PFSK-1 (cell line): ENCODE data around the gene SGIP1.

Experiments used
- FOXP2 ChIP-seq: optimal IDR thresholded peaks from 2 replicates; pipeline ENCODE3; 2011; ENCODE audit warnings: borderline replicate concordance, control low read depth, inconsistent platforms; ENCODE audit not compliant: insufficient read depth; ENCODE audit errors: extremely low read length, extremely low read depth
- POLR2AphosphoS5 ChIP-seq: IDR thresholded peaks from 2 replicates; pipeline ENCODE4 v1.6.1; 2012; ENCODE audit warnings: low read depth, mild to moderate bottlenecking, control low read depth, low read length, moderate library complexity
- SIN3A ChIP-seq: IDR thresholded peaks from 2 replicates; pipeline ENCODE4 v1.6.1; 2012; ENCODE audit warnings: mild to moderate bottlenecking, low read length, moderate library complexity, borderline replicate concordance; ENCODE audit not compliant: insufficient read depth
- TAF1 ChIP-seq: IDR thresholded peaks from 2 replicates; pipeline ENCODE4 v1.6.1; 2012; ENCODE audit warnings: low read length, control low read depth, borderline replicate concordance; ENCODE audit not compliant: insufficient read depth
- TF ChIP-seq, protein P1 (sequence below), 2 experiments: IDR thresholded peaks; 2 replicates each; pipeline versions ENCODE4 v1.6.1 to v1.8.0; 2011 to 2012; ENCODE audit warnings: low read depth in 2 of 2, low read length in 2 of 2, control low read depth in 1 of 2, inconsistent platforms in 1 of 2, mild to moderate bottlenecking in 1 of 2, moderate library complexity in 1 of 2; ENCODE audit not compliant: insufficient read depth in 1 of 2

Gene SGIP1

DNA sequence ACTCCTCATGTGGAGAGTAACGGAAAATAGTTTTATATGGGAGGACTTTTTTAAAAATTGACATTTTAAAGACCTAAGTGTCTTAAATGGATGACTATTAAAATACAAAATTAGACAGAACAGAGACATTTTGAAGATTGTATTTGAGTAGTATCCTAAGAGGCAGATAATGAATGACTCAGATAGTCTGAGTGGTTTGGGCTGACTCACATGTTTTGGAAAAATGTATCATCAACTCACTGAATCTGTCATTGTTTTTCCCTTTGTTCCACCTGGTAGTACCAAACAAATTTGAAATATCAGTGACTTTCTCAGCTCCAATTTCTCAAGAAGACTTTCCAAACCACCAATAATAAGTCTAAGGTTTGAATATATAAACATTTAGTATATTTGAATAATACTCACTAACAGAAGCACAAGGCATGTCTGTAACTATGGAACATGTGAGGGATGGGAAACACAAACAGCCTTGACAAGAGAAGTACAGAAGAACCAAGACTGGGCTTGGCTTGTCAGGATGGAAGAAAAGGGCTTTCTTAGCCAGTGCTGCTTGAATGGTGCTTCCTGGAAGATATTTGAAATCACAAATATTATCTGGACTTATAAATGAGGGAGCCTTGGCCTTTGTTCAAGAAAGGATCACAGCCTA is 90.6 kb downstream of the SGIP1 start:
- TF ChIP-seq SIN3A = no peak
- TF ChIP-seq FOXP2 = no peak
- no peak for TF ChIP-seq POLR2AphosphoS5
- no peak for TF ChIP-seq TAF1
- TF ChIP-seq, protein P1, sequence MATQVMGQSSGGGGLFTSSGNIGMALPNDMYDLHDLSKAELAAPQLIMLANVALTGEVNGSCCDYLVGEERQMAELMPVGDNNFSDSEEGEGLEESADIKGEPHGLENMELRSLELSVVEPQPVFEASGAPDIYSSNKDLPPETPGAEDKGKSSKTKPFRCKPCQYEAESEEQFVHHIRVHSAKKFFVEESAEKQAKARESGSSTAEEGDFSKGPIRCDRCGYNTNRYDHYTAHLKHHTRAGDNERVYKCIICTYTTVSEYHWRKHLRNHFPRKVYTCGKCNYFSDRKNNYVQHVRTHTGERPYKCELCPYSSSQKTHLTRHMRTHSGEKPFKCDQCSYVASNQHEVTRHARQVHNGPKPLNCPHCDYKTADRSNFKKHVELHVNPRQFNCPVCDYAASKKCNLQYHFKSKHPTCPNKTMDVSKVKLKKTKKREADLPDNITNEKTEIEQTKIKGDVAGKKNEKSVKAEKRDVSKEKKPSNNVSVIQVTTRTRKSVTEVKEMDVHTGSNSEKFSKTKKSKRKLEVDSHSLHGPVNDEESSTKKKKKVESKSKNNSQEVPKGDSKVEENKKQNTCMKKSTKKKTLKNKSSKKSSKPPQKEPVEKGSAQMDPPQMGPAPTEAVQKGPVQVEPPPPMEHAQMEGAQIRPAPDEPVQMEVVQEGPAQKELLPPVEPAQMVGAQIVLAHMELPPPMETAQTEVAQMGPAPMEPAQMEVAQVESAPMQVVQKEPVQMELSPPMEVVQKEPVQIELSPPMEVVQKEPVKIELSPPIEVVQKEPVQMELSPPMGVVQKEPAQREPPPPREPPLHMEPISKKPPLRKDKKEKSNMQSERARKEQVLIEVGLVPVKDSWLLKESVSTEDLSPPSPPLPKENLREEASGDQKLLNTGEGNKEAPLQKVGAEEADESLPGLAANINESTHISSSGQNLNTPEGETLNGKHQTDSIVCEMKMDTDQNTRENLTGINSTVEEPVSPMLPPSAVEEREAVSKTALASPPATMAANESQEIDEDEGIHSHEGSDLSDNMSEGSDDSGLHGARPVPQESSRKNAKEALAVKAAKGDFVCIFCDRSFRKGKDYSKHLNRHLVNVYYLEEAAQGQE (IDR thresholded peaks at IDR 0.05; ENCODE audit: insufficient read depth in 1 of 2, low read depth in 2 of 2, low read length in 2 of 2) = no peak

- TF ChIP-seq SIN3A (no peak), FOXP2 (no peak), POLR2AphosphoS5 (no peak), TAF1 (no peak)
- TF ChIP-seq, protein P1 (IDR thresholded peaks at IDR 0.05; ENCODE audit: insufficient read depth in 1 of 2, low read depth in 2 of 2, low read length in 2 of 2) = no peak
These were observed 92.3 kb downstream of the SGIP1 start for GRCh38 chr1:66626261-66626660.

GRCh38 chr1:66628926-66629325 is 95.0 kb downstream of the SGIP1 start:
- TF ChIP-seq FOXP2 = no peak
- TF ChIP-seq, protein P1 (IDR thresholded peaks at IDR 0.05; ENCODE audit: insufficient read depth in 1 of 2, low read depth in 2 of 2, low read length in 2 of 2) = no peak
- no peak for TF ChIP-seq POLR2AphosphoS5
- no peak for TF ChIP-seq TAF1
- no peak for TF ChIP-seq SIN3A

DNA sequence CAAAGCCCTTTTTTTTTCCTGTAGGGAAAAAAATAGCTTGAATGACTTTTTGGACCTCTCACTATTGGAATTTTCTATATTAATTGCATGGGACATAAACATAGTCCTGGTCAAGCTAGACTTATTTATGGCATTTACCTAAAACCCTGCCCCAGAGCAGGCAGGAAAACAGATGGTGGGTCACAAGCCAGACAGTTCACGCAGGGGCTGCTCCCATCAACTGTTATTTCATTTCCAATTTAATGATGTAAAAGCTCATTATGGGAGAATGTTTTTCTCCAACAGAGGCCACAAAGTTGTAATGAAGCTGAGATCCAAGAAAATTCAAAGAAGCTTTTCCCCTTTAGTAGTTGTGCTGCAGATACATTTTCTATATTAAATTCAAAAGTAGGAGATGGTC is 99.2 kb downstream of the SGIP1 start:
- TF ChIP-seq SIN3A = no peak
- TF ChIP-seq, protein P1 (IDR thresholded peaks at IDR 0.05; ENCODE audit: insufficient read depth in 1 of 2, low read depth in 2 of 2, low read length in 2 of 2) = no peak

DNA sequence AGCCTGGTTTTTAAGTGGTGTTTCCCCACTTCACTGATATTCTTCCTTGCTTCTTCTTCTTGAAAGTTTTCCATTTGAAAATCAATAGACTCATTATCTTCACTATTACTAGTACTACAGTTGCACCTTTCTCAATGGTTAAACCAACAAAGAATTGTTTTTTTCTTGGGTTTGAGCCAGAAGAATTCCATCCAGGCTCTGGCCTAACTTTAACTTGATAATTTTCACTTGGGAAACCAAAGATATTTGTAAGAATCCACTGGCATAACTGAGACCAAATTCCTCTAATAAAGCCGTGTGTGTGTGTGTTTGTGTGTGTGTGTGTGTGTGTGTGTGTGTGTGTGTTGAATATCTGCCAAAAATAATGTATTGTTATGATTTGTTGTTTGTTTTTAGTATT is 103.2 kb downstream of the SGIP1 start:
- TF ChIP-seq TAF1 (no peak), SIN3A (no peak), POLR2AphosphoS5 (no peak), FOXP2 (no peak)
- TF ChIP-seq, protein P1 (IDR thresholded peaks at IDR 0.05; ENCODE audit: insufficient read depth in 1 of 2, low read depth in 2 of 2, low read length in 2 of 2) = no peak
